Loucy (cell line): ENCODE measurements around the gene KRT80.

ENCODE experiments used
- H2AFZ ChIP-seq: fragments of 200-600 bp; sonication (generic); 2 replicates; pipeline ENCODE4 v1.6.0; 2016; ENCODE audit warnings: antibody characterized with exemption, mild to moderate bottlenecking, low read length, moderate library complexity
- H3F3A ChIP-seq: fragments of 200-600 bp; 2 replicates; pipeline ENCODE4 v1.6.0; 2016; ENCODE audit warnings: antibody characterized with exemption, low read depth, mild to moderate bottlenecking
- H3K27me3 ChIP-seq: fragments of 200-600 bp; sonication (generic); 2 replicates; pipeline ENCODE4 v1.6.1; 2014; ENCODE audit warnings: low read length, mild to moderate bottlenecking; ENCODE audit not compliant: insufficient read depth, poor library complexity, severe bottlenecking
- H3K36me3 ChIP-seq: fragments of 200-600 bp; sonication (generic); 2 replicates; pipeline ENCODE4 v1.6.1; 2016; ENCODE audit warnings: low read length; ENCODE audit not compliant: insufficient read depth
- H3K4me1 ChIP-seq: fragments of 200-600 bp; sonication (generic); 2 replicates; pipeline ENCODE4 v1.5.1; 2014; ENCODE audit warnings: low read length, mild to moderate bottlenecking; ENCODE audit not compliant: insufficient read depth, poor library complexity, severe bottlenecking
- H3K4me2 ChIP-seq: fragments of 200-600 bp; sonication (generic); 2 replicates; pipeline ENCODE4 v1.6.0; 2014; ENCODE audit warnings: antibody characterized with exemption, low read length, low read depth, mild to moderate bottlenecking; ENCODE audit not compliant: poor library complexity, severe bottlenecking
- H3K4me3 ChIP-seq: fragments of 200-600 bp; sonication (generic); 2 replicates; pipeline ENCODE4 v1.5.1; 2014; ENCODE audit warnings: low read length, mild to moderate bottlenecking, mixed read lengths; ENCODE audit not compliant: poor library complexity, severe bottlenecking
- H3K79me2 ChIP-seq: fragments of 200-600 bp; sonication (generic); 2 replicates; pipeline ENCODE4 v1.6.1; 2014; ENCODE audit warnings: low read length; ENCODE audit not compliant: insufficient read depth
- H3K9ac ChIP-seq: fragments of 200-600 bp; sonication (generic); 2 replicates; pipeline ENCODE4 v1.6.0; 2014; ENCODE audit warnings: mild to moderate bottlenecking, low read depth, low read length, moderate library complexity; ENCODE audit not compliant: poor library complexity, severe bottlenecking
- H3K9me2 ChIP-seq: fragments of 200-600 bp; sonication (generic); replicated peaks from 2 replicates; pipeline ENCODE4 v1.6.1; 2016; ENCODE audit warnings: low read depth, low read length, mixed read lengths
- H3K9me3 ChIP-seq: fragments of 200-600 bp; sonication (generic); 2 replicates; pipeline ENCODE4 v1.6.1; 2014; ENCODE audit warnings: mild to moderate bottlenecking, antibody characterized with exemption, low read length, low read depth; ENCODE audit not compliant: insufficient read depth
- H4K20me1 ChIP-seq: fragments of 200-600 bp; sonication (generic); 2 replicates; pipeline ENCODE4 v1.6.0; 2014; ENCODE audit warnings: antibody characterized with exemption, low read length, mild to moderate bottlenecking; ENCODE audit not compliant: insufficient read depth, poor library complexity, severe bottlenecking
- EZH2phosphoT487 ChIP-seq: fragments of 200-600 bp; IDR thresholded peaks from 2 replicates; pipeline ENCODE4 v1.6.1; 2018; ENCODE audit warnings: antibody characterized with exemption, mild to moderate bottlenecking, moderate library complexity, borderline replicate concordance
- TF ChIP-seq, protein P1 (sequence below): fragments of 200-600 bp; sonication (generic); conservative IDR thresholded peaks from 2 replicates; pipeline ENCODE4 v1.5.1; 2014; ENCODE audit warnings: mild to moderate bottlenecking, antibody characterized with exemption, low read length

Gene KRT80

DNA sequence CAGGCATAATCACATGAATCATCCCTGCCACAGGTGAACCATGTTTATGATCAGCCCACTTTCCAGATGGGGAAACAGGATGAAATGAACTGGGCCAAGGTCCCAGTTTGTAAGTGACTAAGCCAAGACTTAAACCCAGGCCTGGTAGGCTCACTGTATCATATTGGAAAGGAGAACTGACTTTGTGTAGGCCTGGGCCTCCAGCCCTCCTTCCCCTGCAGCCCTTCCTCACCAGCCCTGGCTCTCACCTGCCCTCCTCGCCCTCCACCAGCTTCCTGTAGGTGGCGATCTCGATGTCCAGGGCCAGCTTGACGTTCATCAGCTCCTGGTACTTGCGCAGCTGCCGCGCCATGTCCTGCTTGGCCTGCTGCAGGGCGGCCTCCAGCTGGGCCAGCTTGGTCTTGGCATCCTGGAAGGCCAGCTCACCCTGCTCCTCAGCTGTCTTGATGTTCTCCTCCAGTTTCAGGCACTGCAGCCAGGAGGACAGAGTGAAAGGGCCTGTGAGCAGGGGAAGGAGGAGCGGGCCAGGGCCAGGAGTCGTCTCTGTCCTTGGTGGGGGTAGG, 19.8 kb downstream of the KRT80 start:
- H3K36me3 ChIP-seq, result no peaks in the 10 kb centered on the region
- H3K9ac ChIP-seq, result no peak overlapping the region
- H2AFZ ChIP-seq, result no peak overlapping the region
- peaks cover 3% of the 10 kb centered on the region for H3K4me1 ChIP-seq
- H3F3A ChIP-seq, result no peaks in the 10 kb centered on the region
- no peaks in the 10 kb centered on the region for H3K9me3 ChIP-seq
- H3K4me3 ChIP-seq, result no peak overlapping the region
- H3K79me2 ChIP-seq, result no peaks in the 10 kb centered on the region
- H3K9me2 ChIP-seq, result no peaks in the 10 kb centered on the region
- no peak overlapping the region for H3K4me2 ChIP-seq
- no peak for TF ChIP-seq EZH2phosphoT487
- TF ChIP-seq, protein P1, sequence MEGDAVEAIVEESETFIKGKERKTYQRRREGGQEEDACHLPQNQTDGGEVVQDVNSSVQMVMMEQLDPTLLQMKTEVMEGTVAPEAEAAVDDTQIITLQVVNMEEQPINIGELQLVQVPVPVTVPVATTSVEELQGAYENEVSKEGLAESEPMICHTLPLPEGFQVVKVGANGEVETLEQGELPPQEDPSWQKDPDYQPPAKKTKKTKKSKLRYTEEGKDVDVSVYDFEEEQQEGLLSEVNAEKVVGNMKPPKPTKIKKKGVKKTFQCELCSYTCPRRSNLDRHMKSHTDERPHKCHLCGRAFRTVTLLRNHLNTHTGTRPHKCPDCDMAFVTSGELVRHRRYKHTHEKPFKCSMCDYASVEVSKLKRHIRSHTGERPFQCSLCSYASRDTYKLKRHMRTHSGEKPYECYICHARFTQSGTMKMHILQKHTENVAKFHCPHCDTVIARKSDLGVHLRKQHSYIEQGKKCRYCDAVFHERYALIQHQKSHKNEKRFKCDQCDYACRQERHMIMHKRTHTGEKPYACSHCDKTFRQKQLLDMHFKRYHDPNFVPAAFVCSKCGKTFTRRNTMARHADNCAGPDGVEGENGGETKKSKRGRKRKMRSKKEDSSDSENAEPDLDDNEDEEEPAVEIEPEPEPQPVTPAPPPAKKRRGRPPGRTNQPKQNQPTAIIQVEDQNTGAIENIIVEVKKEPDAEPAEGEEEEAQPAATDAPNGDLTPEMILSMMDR, result peak; percentile 59
- no peaks in the 10 kb centered on the region for H4K20me1 ChIP-seq
- H3K27me3 ChIP-seq, result no peaks in the 10 kb centered on the region

DNA sequence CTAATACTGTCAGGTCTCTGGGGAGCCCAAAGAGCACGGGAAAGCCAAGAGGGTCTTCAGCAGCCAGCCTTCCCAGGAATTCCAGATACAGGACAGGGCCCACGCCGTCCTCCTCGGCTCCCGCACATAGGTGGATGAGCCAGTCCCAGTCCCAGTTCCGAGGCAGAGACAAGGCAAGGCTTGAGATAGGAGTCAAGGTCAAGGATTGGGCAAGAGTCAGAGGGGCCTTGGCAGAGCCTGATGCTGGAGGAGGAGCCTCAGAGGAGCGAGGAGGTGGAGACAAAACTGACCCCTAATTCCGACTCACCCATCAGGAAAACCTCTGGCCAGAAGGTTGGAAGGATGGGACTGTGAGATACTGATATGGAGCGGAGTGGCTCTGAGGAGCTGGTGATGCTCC, 21.0 kb downstream of the KRT80 start:
- Histone ChIP-seq H4K20me1 (no peaks in the 10 kb centered on the region), H3K27me3 (no peaks in the 10 kb centered on the region), H3K9me3 (no peaks in the 10 kb centered on the region), H3K9me2 (no peaks in the 10 kb centered on the region), H3F3A (no peaks in the 10 kb centered on the region), H3K4me2 (no peak overlapping the region), H3K4me1 (peaks cover 3% of the 10 kb centered on the region), H3K36me3 (no peaks in the 10 kb centered on the region), H2AFZ (no peak overlapping the region), H3K4me3 (no peak overlapping the region), H3K9ac (no peak overlapping the region), H3K79me2 (no peaks in the 10 kb centered on the region)
- TF ChIP-seq, protein P1, result no peak
- TF ChIP-seq EZH2phosphoT487, result no peak

DNA sequence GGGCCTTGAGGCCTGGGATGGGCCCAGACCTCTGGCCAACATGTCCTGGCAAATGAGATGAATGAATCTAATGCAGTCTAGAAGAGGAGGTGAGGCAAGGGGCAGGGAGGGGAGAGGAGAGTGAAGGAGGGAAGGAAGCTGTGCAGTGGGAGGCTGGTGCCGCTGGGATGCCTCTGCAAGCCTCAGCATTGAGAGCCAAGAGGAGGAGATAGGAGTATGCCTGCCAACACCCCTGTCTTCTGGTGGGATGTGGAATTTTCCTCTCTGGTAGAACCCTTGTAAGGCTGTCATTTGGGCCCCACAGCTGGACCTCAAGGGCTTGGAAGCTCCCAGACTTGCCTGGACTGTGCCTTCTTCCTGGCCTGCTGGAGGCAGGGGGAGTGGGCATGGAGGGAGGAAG, 21.9 kb downstream of the KRT80 start:
- Histone ChIP-seq H2AFZ (no peak overlapping the region), H3K4me1 (no peaks in the 10 kb centered on the region), H3K9me3 (no peaks in the 10 kb centered on the region), H4K20me1 (no peaks in the 10 kb centered on the region), H3K36me3 (no peaks in the 10 kb centered on the region), H3K79me2 (no peaks in the 10 kb centered on the region), H3K27me3 (no peaks in the 10 kb centered on the region), H3K9ac (no peak overlapping the region), H3F3A (no peaks in the 10 kb centered on the region), H3K9me2 (no peaks in the 10 kb centered on the region), H3K4me2 (no peak overlapping the region), H3K4me3 (no peak overlapping the region)
- TF ChIP-seq, protein P1, result no peak
- no peak for TF ChIP-seq EZH2phosphoT487
